H1 (cell line): Measurements from ENCODE around the gene PTPRD. TPM values are rescaled to one million over a fixed set of nuclear protein-coding genes. Genes with fewer than 3 reads are reported as not detected.

Experiments used
- CTCF ChIA-PET: fragments of 300-600 bp; sonication (Branson Sonifier 250); formaldehyde crosslinking; loops from one replicate; lab custom pipeline; 2021; ENCODE audit not compliant: partially characterized antibody; lab: Charles Lee
- POLR2A ChIA-PET: fragments of 300-600 bp; sonication (Branson Sonifier 250); formaldehyde crosslinking; loops from one replicate; lab custom pipeline; 2021; ENCODE audit warnings: inconsistent platforms; ENCODE audit not compliant: partially characterized antibody; lab: Charles Lee
- DNase-seq, 2 experiments: peaks; one replicate each; pipeline versions ENCODE4 v3.0.0 to v3.0.0-alpha.2; 2010 to 2022; ENCODE audit warnings: low spot score in 2 of 2, low read depth in 1 of 2, mixed read lengths in 1 of 2
- FAIRE-seq: peaks from 2 replicates; lab custom pipeline; 2011; peaks lifted over from hg19 to GRCh38; lab: Jason Lieb, UNC
- H2AFZ ChIP-seq: 2 replicates; pipeline ENCODE4 v1.8.1; 2012; ENCODE audit warnings: low read length, inconsistent platforms
- H2AK5ac ChIP-seq: 2 replicates; pipeline ENCODE4 v1.6.1; 2013; ENCODE audit warnings: low read depth, low read length
- H2BK120ac ChIP-seq: replicated peaks from 2 replicates; pipeline ENCODE3; 2013; ENCODE audit warnings: low read depth, low read length, inconsistent platforms
- H2BK12ac ChIP-seq: 2 replicates; pipeline ENCODE4 v1.6.1; 2013; ENCODE audit warnings: low read depth, low read length
- H2BK15ac ChIP-seq: 2 replicates; pipeline ENCODE4 v1.6.1; 2013; ENCODE audit warnings: low read length
- H2BK20ac ChIP-seq: 2 replicates; pipeline ENCODE4 v1.6.1; 2013; ENCODE audit warnings: low read length
- H2BK5ac ChIP-seq: 2 replicates; pipeline ENCODE4 v1.6.1; 2013; ENCODE audit warnings: low read depth, low read length
- H3K14ac ChIP-seq: 2 replicates; pipeline ENCODE4 v1.6.1; 2013; ENCODE audit warnings: inconsistent platforms; ENCODE audit not compliant: insufficient read length
- H3K18ac ChIP-seq: 2 replicates; pipeline ENCODE4 v1.6.1; 2013; ENCODE audit warnings: low read length; ENCODE audit errors: extremely low read depth
- H3K23ac ChIP-seq: 2 replicates; pipeline ENCODE4 v1.6.1; 2013; ENCODE audit warnings: inconsistent platforms; ENCODE audit not compliant: insufficient read length
- H3K23me2 ChIP-seq: 2 replicates; pipeline ENCODE4 v1.6.1; 2013; ENCODE audit warnings: low read depth, low read length
- H3K27ac ChIP-seq: 2 replicates; pipeline ENCODE4 v1.6.1; 2011; ENCODE audit warnings: low read depth, low read length, inconsistent platforms
- H3K27me3 ChIP-seq, 4 experiments: replicated peaks in 1 of 4; 1 replicate in 1 of 4; 2 replicates in 3 of 4; pipeline versions ENCODE4 v1.6.1 to v1.8.1; 2011 to 2013; ENCODE audit warnings: low read length in 3 of 4, mild to moderate bottlenecking in 3 of 4, inconsistent platforms in 2 of 4, mixed read lengths in 2 of 4, moderate library complexity in 1 of 4; ENCODE audit not compliant: control insufficient read depth in 3 of 4, insufficient read depth in 3 of 4; ENCODE audit errors: extremely low read depth in 1 of 4
- H3K36me3 ChIP-seq, 4 experiments: 2 replicates each; pipeline versions ENCODE4 v1.6.1 to v1.8.1; 2011 to 2013; ENCODE audit warnings: mild to moderate bottlenecking in 4 of 4, low read length in 3 of 4, moderate library complexity in 2 of 4, control low read depth in 1 of 4, inconsistent platforms in 1 of 4; ENCODE audit not compliant: insufficient read depth in 4 of 4, control insufficient read depth in 2 of 4
- H3K4ac ChIP-seq: replicated peaks from 2 replicates; pipeline ENCODE3; 2013; ENCODE audit warnings: low read length, low read depth, mixed read lengths, inconsistent platforms; ENCODE audit not compliant: insufficient read length
- H3K4me1 ChIP-seq, 4 experiments: replicated peaks in 1 of 4; 1 replicate in 1 of 4; 2 replicates in 3 of 4; pipeline versions ENCODE4 v1.6.1 to v1.8.1; 2011 to 2013; ENCODE audit warnings: low read length in 3 of 4, inconsistent platforms in 2 of 4, mixed read lengths in 1 of 4; ENCODE audit not compliant: insufficient read depth in 4 of 4, control insufficient read depth in 3 of 4
- H3K4me2 ChIP-seq, 2 experiments: 2 replicates each; pipeline versions ENCODE4 v1.6.1 to v1.8.1; 2011 to 2013; ENCODE audit warnings: low read depth in 2 of 2, low read length in 2 of 2, control low read depth in 1 of 2, inconsistent platforms in 1 of 2, mild to moderate bottlenecking in 1 of 2; ENCODE audit not compliant: insufficient read depth in 1 of 2
- H3K4me3 ChIP-seq, 4 experiments: fragments of 200-600, 300-600 bp in 1 of 4; sonication (generic), shearing (Covaris generic), sonication (Bioruptor Twin) in 1 of 4; 2 replicates each; pipeline versions ENCODE4 v1.5.1 to v1.8.1; 2011 to 2016; ENCODE audit warnings: low read length in 4 of 4, low read depth in 3 of 4, control low read depth in 2 of 4, inconsistent platforms in 2 of 4, mild to moderate bottlenecking in 2 of 4, mixed read lengths in 1 of 4, moderate library complexity in 1 of 4; ENCODE audit not compliant: insufficient read depth in 2 of 4; ENCODE audit errors: extremely low read depth in 1 of 4
- H3K56ac ChIP-seq: replicated peaks from 2 replicates; pipeline ENCODE3; 2013; ENCODE audit warnings: low read depth, mild to moderate bottlenecking, mixed read lengths, low read length, inconsistent platforms; ENCODE audit not compliant: insufficient read length
- H3K79me1 ChIP-seq: 2 replicates; pipeline ENCODE4 v1.6.1; 2013; ENCODE audit warnings: low read depth, low read length, control low read depth
- H3K79me2 ChIP-seq, 2 experiments: 2 replicates each; pipeline versions ENCODE4 v1.6.1 to v1.8.1; 2012 to 2013; ENCODE audit warnings: low read length in 2 of 2, mild to moderate bottlenecking in 2 of 2, inconsistent platforms in 1 of 2; ENCODE audit not compliant: insufficient read depth in 2 of 2, control insufficient read depth in 1 of 2
- H3K9ac ChIP-seq, 4 experiments: replicated peaks in 1 of 4; 1 replicate in 1 of 4; 2 replicates in 3 of 4; pipeline versions ENCODE4 v1.6.1 to v1.8.1; 2011 to 2013; ENCODE audit warnings: low read depth in 3 of 4, low read length in 3 of 4, control low read depth in 2 of 4, mild to moderate bottlenecking in 2 of 4, moderate library complexity in 2 of 4, inconsistent platforms in 1 of 4; ENCODE audit errors: extremely low read depth in 1 of 4
- H3K9me3 ChIP-seq, 2 experiments: 2 replicates each; pipeline versions ENCODE4 v1.6.1 to v1.8.1; 2012 to 2013; ENCODE audit warnings: mild to moderate bottlenecking in 2 of 2, moderate library complexity in 2 of 2, control low read depth in 1 of 2, inconsistent platforms in 1 of 2, low read depth in 1 of 2, low read length in 1 of 2, mixed read lengths in 1 of 2; ENCODE audit not compliant: insufficient read depth in 2 of 2
- H4K20me1 ChIP-seq, 2 experiments: replicated peaks in 1 of 2; 2 replicates each; pipeline versions ENCODE3 to v1.8.1; 2011 to 2013; ENCODE audit warnings: inconsistent platforms in 2 of 2, low read length in 2 of 2, mild to moderate bottlenecking in 1 of 2; ENCODE audit not compliant: insufficient read depth in 2 of 2, control insufficient read depth in 1 of 2
- H4K5ac ChIP-seq: 2 replicates; pipeline ENCODE4 v1.6.1; 2013; ENCODE audit warnings: low read length, low read depth, mixed read lengths, inconsistent platforms; ENCODE audit not compliant: insufficient read length
- H4K8ac ChIP-seq: 2 replicates; pipeline ENCODE4 v1.8.0; 2013; ENCODE audit warnings: mild to moderate bottlenecking, moderate library complexity, low read length, inconsistent platforms; ENCODE audit not compliant: insufficient read depth; ENCODE audit errors: extremely low read depth
- H4K91ac ChIP-seq: replicated peaks from 2 replicates; pipeline ENCODE3; 2013; ENCODE audit warnings: low read length, mixed read lengths, inconsistent platforms; ENCODE audit not compliant: insufficient read length
- CBX5 ChIP-seq: fragments of 300-800, 300-1000 bp; sonication (generic); IDR thresholded peaks from 2 replicates; pipeline ENCODE4 v1.7.1; 2016; ENCODE audit warnings: antibody characterized with exemption, low read length, low read depth
- CTCF ChIP-seq, 3 experiments: IDR thresholded peaks; 1 replicate in 2 of 3; 2 replicates in 1 of 3; pipeline versions ENCODE4 v1.5.1 to v1.6.1; 2011; ENCODE audit warnings: low read length in 3 of 3, mild to moderate bottlenecking in 3 of 3, inconsistent platforms in 2 of 3, low read depth in 1 of 3, moderate library complexity in 1 of 3; ENCODE audit not compliant: insufficient read depth in 1 of 3; ENCODE audit errors: control extremely low read depth in 1 of 3
- RAD21 ChIP-seq, 2 experiments: IDR thresholded peaks in 1 of 2; conservative IDR thresholded peaks in 1 of 2; 2 replicates each; pipeline ENCODE4 v1.6.1; 2011; ENCODE audit warnings: low read depth in 2 of 2, low read length in 2 of 2, improper control_type of control experiment in 1 of 2, inconsistent platforms in 1 of 2, mild to moderate bottlenecking in 1 of 2, moderate library complexity in 1 of 2
- TEAD4 ChIP-seq: IDR thresholded peaks from 2 replicates; pipeline ENCODE4 v1.6.1; 2012; ENCODE audit warnings: low read depth, low read length, inconsistent platforms, mixed read lengths
- WGBS, 2 experiments: shearing (Covaris generic) in 1 of 2; methylation state at CpG; one replicate each; pipeline versions ENCODE4 v1.1.6 to v1.1.7; 2013 to 2015; ENCODE audit warnings: low lambda C conversion rate in 2 of 2, mixed read lengths in 2 of 2, inconsistent platforms in 1 of 2, low coverage in 1 of 2, missing lambda C conversion rate in 1 of 2; ENCODE audit not compliant: insufficient replicate concordance in 2 of 2, insufficient coverage in 1 of 2, insufficient read length in 1 of 2; ENCODE audit errors: extremely low coverage in 1 of 2, missing lambda C conversion rate in 1 of 2; 5-methylcytosine and 5-hydroxymethylcytosine counted together
- polyA plus RNA-seq, 7 experiments: library from polyadenylated mRNA; depleted of rRNA in 3 of 7; stranded (reverse) in 5 of 7; unstranded in 2 of 7; fragments of >200 nt in 5 of 7; fragments of 200-250 nt in 2 of 7; gene quantifications; 1 replicate in 5 of 7; 2 replicates in 1 of 7; 4 replicates in 1 of 7; pipeline versions ENCODE4 v1.2.1 to v1.2.3, GENCODE V29; 2011 to 2013; ENCODE audit warnings: missing spikeins in 2 of 7, mixed read lengths in 2 of 7
- total RNA-seq: library from RNA; stranded (reverse); fragmentation: NEBNext Ultra II Directional; extraction: Animal tissue kit (Norgen Biotek cat#: 25700); gene quantifications from 2 replicates; pipeline ENCODE4 v1.2.1, GENCODE V29; 2021

PTPRD gene
- total and polyA plus RNA-seq, 2 of the 8 experiments (the other 6 are each of a cell fraction or from before 2014, with no cell fraction given), result 17.2 to 77.0 TPM

DNA sequence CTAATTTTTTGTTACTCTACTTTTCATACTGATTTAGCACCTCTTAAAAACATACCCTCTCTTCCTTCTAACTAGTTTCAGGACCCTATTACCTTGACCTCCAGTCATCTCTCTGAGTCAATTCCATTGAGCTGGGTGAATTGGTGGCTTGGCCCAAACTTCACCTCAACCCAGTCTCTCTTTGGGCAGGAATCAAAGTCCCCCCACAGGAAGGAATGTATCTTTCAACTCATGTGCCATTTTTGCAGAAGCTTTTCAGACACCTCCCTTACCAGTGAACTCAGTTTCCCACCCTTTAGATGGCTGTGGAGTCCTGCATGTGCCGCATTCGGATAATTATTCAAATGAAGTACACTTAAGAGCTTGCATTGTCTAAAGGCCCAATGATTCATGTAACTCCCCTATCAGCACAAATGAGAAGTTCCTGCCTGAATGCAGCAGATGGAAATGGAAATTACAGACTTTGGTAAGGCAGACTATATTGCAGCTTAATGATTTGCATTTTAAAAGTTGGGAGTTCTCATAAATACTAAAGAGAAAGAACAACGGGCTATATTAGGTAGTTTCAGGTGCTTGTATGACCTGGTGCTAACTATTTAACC, 693.5 kb downstream of the PTPRD start:
- Histone ChIP-seq H3K23ac (no peak overlapping the region), H3K4me3 (no peak overlapping the region), H3K27ac (no peak overlapping the region), H2BK12ac (no peak overlapping the region), H3K14ac (no peak overlapping the region), H3K56ac (no peak overlapping the region), H3K27me3 (no peaks in the 10 kb centered on the region), H3K4me2 (no peak overlapping the region), H2AFZ (no peak overlapping the region), H4K20me1 (no peaks in the 10 kb centered on the region)
- no peak for DNase-seq
- WGBS, 2 experiments, result 81% methylated on average over 3 of the region's 3 CpGs; no CpG with 5 or more reads in 1 of the 2 experiments
- TF ChIP-seq CTCF (IDR thresholded peaks at IDR 0.05; ENCODE audit: control extremely low read depth in 1 of 3, insufficient read depth in 1 of 3, low read depth in 1 of 3, low read length in 3 of 3) (peak in 1 of 3 experiments; percentile 37; a peak in 1 of 4 replicates), TEAD4 (peak; percentile 88), CBX5 (no peak), RAD21 (IDR thresholded peaks at IDR 0.05 in 1 of 2, conservative IDR thresholded peaks at IDR 0.05 in 1 of 2; ENCODE audit: low read depth in 2 of 2, low read length in 2 of 2) (0 out of 4 replicates have a peak, but pooled peaks of 1 of the 2 experiments have one; percentile 4)
- TF ChIP-seq, all 59 proteins: peak for 3
- Histone ChIP-seq H2BK120ac (no peak overlapping the region), H2BK20ac (no peak overlapping the region), H3K23me2 (no peaks in the 10 kb centered on the region), H3K79me2 (no peaks in the 10 kb centered on the region), H2BK15ac (no peak overlapping the region), H2AK5ac (no peak overlapping the region), H2BK5ac (no peak overlapping the region), H3K4me1 (no peaks in the 10 kb centered on the region), H3K9me3 (no peaks in the 10 kb centered on the region), H3K18ac (no peak overlapping the region), H3K36me3 (no peaks in the 10 kb centered on the region), H3K79me1 (no peaks in the 10 kb centered on the region), H3K9ac (no peak overlapping the region), H3K4ac (no peak overlapping the region), H4K5ac (no peak overlapping the region), H4K8ac (no peak overlapping the region), H4K91ac (no peak overlapping the region)
- ChIA-PET POLR2A (no interaction called here), CTCF (interaction anchor here (0.6 to 5.7 kb wide), 15 partner anchors 10 to 1138 kb away, joined by 3 to 29 read pairs (median 6); no protein-coding TSS in a partner anchor)
- FAIRE-seq, result no peak
